Neural cell (in vitro differentiated cells): ENCODE measurements around the gene FRS3. TPM values are rescaled to one million over a fixed set of nuclear protein-coding genes. Genes with fewer than 3 reads are reported as not detected.

Experiments
- H2AFZ ChIP-seq: fragments of 200-600, 300-800 bp; sonication (generic), shearing (Covaris generic); 2 replicates; pipeline ENCODE4 v1.6.0; 2014; ENCODE audit warnings: low read depth, mild to moderate bottlenecking, antibody characterized with exemption, low read length, moderate library complexity
- H3F3A ChIP-seq: fragments of 200-600 bp; shearing (Covaris generic); 2 replicates; pipeline ENCODE4 v1.6.1; 2016; ENCODE audit warnings: mild to moderate bottlenecking, moderate library complexity, mixed read lengths, antibody characterized with exemption, low read length; ENCODE audit not compliant: insufficient read depth, poor library complexity, severe bottlenecking
- H3K27ac ChIP-seq: fragments of 200-600, 300-800 bp; sonication (generic), shearing (Covaris generic); 2 replicates; pipeline ENCODE4 v1.5.1; 2014; ENCODE audit warnings: mild to moderate bottlenecking, low read length, moderate library complexity
- H3K27me3 ChIP-seq: fragments of 300-800, 200-600 bp; sonication (generic), shearing (Covaris generic); 2 replicates; pipeline ENCODE4 v1.6.0; 2014; ENCODE audit warnings: mild to moderate bottlenecking, low read depth, low read length, moderate library complexity; ENCODE audit not compliant: insufficient read depth
- H3K36me3 ChIP-seq: fragments of 300-800, 200-600 bp; sonication (generic), shearing (Covaris generic); 2 replicates; pipeline ENCODE4 v1.5.1; 2014; ENCODE audit warnings: mild to moderate bottlenecking, antibody characterized with exemption, low read length, moderate library complexity; ENCODE audit not compliant: insufficient read depth
- H3K4me2 ChIP-seq: fragments of 300-800, 200-600 bp; sonication (generic), shearing (Covaris generic); 2 replicates; pipeline ENCODE4 v1.6.0; 2014; ENCODE audit warnings: mild to moderate bottlenecking, low read length
- H3K4me3 ChIP-seq: fragments of 300-800, 200-600 bp; sonication (generic), shearing (Covaris generic); 2 replicates; pipeline ENCODE4 v1.5.1; 2014; ENCODE audit warnings: mild to moderate bottlenecking, low read length, moderate library complexity
- H3K79me2 ChIP-seq: fragments of 200-600 bp; shearing (Covaris generic); replicated peaks from 2 replicates; pipeline ENCODE4 v1.6.0; 2014; ENCODE audit warnings: mild to moderate bottlenecking, low read length, moderate library complexity; ENCODE audit not compliant: insufficient read depth
- H3K9ac ChIP-seq: fragments of 300-800, 200-600 bp; sonication (generic), shearing (Covaris generic); 2 replicates; pipeline ENCODE4 v1.6.1; 2016; ENCODE audit warnings: mild to moderate bottlenecking, low read length, mixed read lengths
- H3K9me2 ChIP-seq: fragments of 200-600 bp; shearing (Covaris generic); 2 replicates; pipeline ENCODE4 v1.6.1; 2016; ENCODE audit warnings: mild to moderate bottlenecking, low read length, mixed read lengths; ENCODE audit not compliant: insufficient read depth
- H3K9me3 ChIP-seq: fragments of 200-600, 300-800 bp; sonication (generic), shearing (Covaris generic); 2 replicates; pipeline ENCODE4 v1.6.1; 2016; ENCODE audit warnings: mild to moderate bottlenecking, mixed run types, low read length, moderate library complexity, mixed read lengths
- H4K20me1 ChIP-seq: fragments of 200-600 bp; shearing (Covaris generic); 2 replicates; pipeline ENCODE4 v1.6.1; 2016; ENCODE audit warnings: mild to moderate bottlenecking, mixed run types; ENCODE audit not compliant: insufficient read depth
- EP300 ChIP-seq: fragments of 450-650 bp; conservative IDR thresholded peaks from 2 replicates; pipeline ENCODE4 v1.6.1; 2014; ENCODE audit warnings: antibody characterized with exemption, mild to moderate bottlenecking, moderate library complexity; ENCODE audit not compliant: poor library complexity, severe bottlenecking
- EZH2 ChIP-seq: fragments of 200-600, 300-800 bp; shearing (Covaris generic), sonication (generic); IDR thresholded peaks from 2 replicates; pipeline ENCODE4 v1.6.1; 2014; ENCODE audit warnings: antibody characterized with exemption, low read length, borderline replicate concordance, mild to moderate bottlenecking; ENCODE audit not compliant: insufficient read depth, poor library complexity, severe bottlenecking
- MXI1 ChIP-seq: fragments of 450-650 bp; conservative IDR thresholded peaks from 2 replicates; pipeline ENCODE4 v1.6.1; 2014; ENCODE audit warnings: antibody characterized with exemption, mild to moderate bottlenecking; ENCODE audit not compliant: poor library complexity, severe bottlenecking
- POLR2AphosphoS5 ChIP-seq: IDR thresholded peaks from 2 replicates; pipeline ENCODE4 v1.6.1; 2012
- RAD21 ChIP-seq: fragments of 450-650 bp; conservative IDR thresholded peaks from 2 replicates; pipeline ENCODE4 v1.6.1; 2014; ENCODE audit warnings: antibody characterized with exemption, mild to moderate bottlenecking, moderate library complexity
- REST ChIP-seq: IDR thresholded peaks from 2 replicates; pipeline ENCODE4 v1.6.1; 2012; ENCODE audit warnings: borderline replicate concordance
- SMC3 ChIP-seq: fragments of 450-650 bp; conservative IDR thresholded peaks from 2 replicates; pipeline ENCODE4 v1.6.1; 2014; ENCODE audit warnings: antibody characterized with exemption, mild to moderate bottlenecking, moderate library complexity; ENCODE audit not compliant: poor library complexity
- TAF1 ChIP-seq: IDR thresholded peaks from 2 replicates; pipeline ENCODE4 v1.6.1; 2012; ENCODE audit warnings: low read depth
- polyA plus RNA-seq: library from polyadenylated mRNA; depleted of rRNA; stranded (reverse); fragments of >200 nt; gene quantifications from 2 replicates; pipeline ENCODE4 v1.2.3, GENCODE V29; 2014
- TF ChIP-seq, protein P1 (sequence below): fragments of 450-650 bp; IDR thresholded peaks from 2 replicates; pipeline ENCODE4 v1.5.1; 2014; ENCODE audit warnings: antibody characterized with exemption, mild to moderate bottlenecking, moderate library complexity; ENCODE audit not compliant: poor library complexity, severe bottlenecking

FRS3 gene
- polyA plus RNA-seq, 1 donor from 2014 or later = 15.7 TPM

DNA sequence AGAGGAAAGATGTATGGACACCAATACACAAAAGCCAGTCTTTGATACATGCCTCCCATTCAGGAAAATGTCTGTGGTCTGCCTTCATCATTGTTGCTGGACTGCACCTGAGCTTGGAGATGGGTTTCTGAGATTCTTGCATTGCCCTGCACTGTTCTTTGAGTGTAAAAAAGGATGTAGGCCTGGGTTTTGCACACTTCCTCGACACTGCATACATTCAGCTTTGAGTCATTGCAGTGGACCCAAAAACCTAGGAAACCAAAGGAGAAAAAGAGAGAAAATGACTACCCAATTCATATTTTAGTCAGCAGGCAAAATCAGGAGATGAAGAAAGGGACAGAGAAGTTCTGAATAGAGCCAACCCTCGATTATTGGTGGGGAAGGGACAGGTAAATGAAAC is 16.8 kb upstream of the FRS3 start:
- Histone ChIP-seq H3K4me3 (no peak overlapping the region), H3K36me3 (peaks cover 5% of the 10 kb centered on the region), H3K27ac (no peak overlapping the region), H3K27me3 (no peaks in the 10 kb centered on the region), H3K4me2 (no peak overlapping the region), H3K9me3 (no peaks in the 10 kb centered on the region), H2AFZ (no peak overlapping the region), H3K9me2 (no peaks in the 10 kb centered on the region), H4K20me1 (no peaks in the 10 kb centered on the region), H3K79me2 (no peaks in the 10 kb centered on the region), H3F3A (no peaks in the 10 kb centered on the region), H3K9ac (no peak overlapping the region)
- TF ChIP-seq TAF1 (no peak), EP300 (no peak), POLR2AphosphoS5 (no peak), RAD21 (no peak), SMC3 (no peak)

- no peak overlapping the region for H3K9ac ChIP-seq
- no peaks in the 10 kb centered on the region for H3K27me3 ChIP-seq
- H3K9me2 ChIP-seq = no peaks in the 10 kb centered on the region
- peaks cover 3% of the 10 kb centered on the region for H3K79me2 ChIP-seq
- no peak for TF ChIP-seq REST
- TF ChIP-seq RAD21 = no peak
- TF ChIP-seq POLR2AphosphoS5 = no peak
- TF ChIP-seq EP300 = no peak
- TF ChIP-seq SMC3 = no peak
- no peak for TF ChIP-seq MXI1
- no peak for TF ChIP-seq TAF1
- TF ChIP-seq, protein P1, sequence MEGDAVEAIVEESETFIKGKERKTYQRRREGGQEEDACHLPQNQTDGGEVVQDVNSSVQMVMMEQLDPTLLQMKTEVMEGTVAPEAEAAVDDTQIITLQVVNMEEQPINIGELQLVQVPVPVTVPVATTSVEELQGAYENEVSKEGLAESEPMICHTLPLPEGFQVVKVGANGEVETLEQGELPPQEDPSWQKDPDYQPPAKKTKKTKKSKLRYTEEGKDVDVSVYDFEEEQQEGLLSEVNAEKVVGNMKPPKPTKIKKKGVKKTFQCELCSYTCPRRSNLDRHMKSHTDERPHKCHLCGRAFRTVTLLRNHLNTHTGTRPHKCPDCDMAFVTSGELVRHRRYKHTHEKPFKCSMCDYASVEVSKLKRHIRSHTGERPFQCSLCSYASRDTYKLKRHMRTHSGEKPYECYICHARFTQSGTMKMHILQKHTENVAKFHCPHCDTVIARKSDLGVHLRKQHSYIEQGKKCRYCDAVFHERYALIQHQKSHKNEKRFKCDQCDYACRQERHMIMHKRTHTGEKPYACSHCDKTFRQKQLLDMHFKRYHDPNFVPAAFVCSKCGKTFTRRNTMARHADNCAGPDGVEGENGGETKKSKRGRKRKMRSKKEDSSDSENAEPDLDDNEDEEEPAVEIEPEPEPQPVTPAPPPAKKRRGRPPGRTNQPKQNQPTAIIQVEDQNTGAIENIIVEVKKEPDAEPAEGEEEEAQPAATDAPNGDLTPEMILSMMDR = no peak
- no peak for TF ChIP-seq EZH2
- H3F3A ChIP-seq = no peaks in the 10 kb centered on the region
- no peak overlapping the region for H3K4me3 ChIP-seq
- no peak overlapping the region for H3K27ac ChIP-seq
- no peak overlapping the region for H2AFZ ChIP-seq
- H4K20me1 ChIP-seq = no peaks in the 10 kb centered on the region
- H3K9me3 ChIP-seq = no peaks in the 10 kb centered on the region
- H3K36me3 ChIP-seq = peaks cover 5% of the 10 kb centered on the region
- no peak overlapping the region for H3K4me2 ChIP-seq
Measured at GRCh38 chr6:41791984-41792383, 12.3 kb upstream of the FRS3 start.

DNA sequence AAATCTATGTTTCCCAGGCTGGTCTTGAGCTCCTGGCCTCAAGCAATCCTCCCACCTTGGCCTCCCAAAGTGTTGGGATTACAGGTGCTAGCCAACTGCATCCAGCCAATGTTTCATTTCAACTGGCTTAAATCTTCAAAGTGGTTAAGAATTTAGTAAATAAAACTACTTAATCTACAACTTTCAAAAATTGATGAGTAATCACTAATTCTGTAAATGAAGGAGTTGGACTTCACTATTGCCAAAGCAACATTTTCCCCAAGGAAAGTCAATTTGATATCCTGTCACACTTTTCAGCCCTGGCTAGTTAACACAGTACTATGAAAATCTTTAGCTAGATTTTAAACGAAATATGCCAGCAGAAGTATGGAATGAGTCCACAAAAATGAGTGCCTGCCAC is 11.6 kb upstream of the FRS3 start:
- Histone ChIP-seq H3K27me3 (no peaks in the 10 kb centered on the region), H3K27ac (no peak overlapping the region), H3K36me3 (peaks cover 5% of the 10 kb centered on the region)

More for the DNA sequence above, 11.6 kb upstream of the FRS3 start:
- no peaks in the 10 kb centered on the region for H3K9me3 ChIP-seq
- TF ChIP-seq EP300 (no peak), RAD21 (no peak), SMC3 (no peak), TAF1 (no peak), MXI1 (no peak)
- no peak overlapping the region for H3K4me2 ChIP-seq
- no peak overlapping the region for H3K9ac ChIP-seq
- H3F3A ChIP-seq = no peaks in the 10 kb centered on the region
- no peak overlapping the region for H2AFZ ChIP-seq
- H3K9me2 ChIP-seq = no peaks in the 10 kb centered on the region
- H3K4me3 ChIP-seq = no peak overlapping the region
- no peaks in the 10 kb centered on the region for H4K20me1 ChIP-seq
- H3K79me2 ChIP-seq = peaks cover 3% of the 10 kb centered on the region
